GM19238 (cell line): ENCODE data around the gene CDC20B.

Experiments used
- DNase-seq: peaks from one replicate; pipeline ENCODE4 v3.0.0; 2011; ENCODE audit warnings: low spot score; ENCODE audit not compliant: insufficient read length

The CDC20B gene, protein sequence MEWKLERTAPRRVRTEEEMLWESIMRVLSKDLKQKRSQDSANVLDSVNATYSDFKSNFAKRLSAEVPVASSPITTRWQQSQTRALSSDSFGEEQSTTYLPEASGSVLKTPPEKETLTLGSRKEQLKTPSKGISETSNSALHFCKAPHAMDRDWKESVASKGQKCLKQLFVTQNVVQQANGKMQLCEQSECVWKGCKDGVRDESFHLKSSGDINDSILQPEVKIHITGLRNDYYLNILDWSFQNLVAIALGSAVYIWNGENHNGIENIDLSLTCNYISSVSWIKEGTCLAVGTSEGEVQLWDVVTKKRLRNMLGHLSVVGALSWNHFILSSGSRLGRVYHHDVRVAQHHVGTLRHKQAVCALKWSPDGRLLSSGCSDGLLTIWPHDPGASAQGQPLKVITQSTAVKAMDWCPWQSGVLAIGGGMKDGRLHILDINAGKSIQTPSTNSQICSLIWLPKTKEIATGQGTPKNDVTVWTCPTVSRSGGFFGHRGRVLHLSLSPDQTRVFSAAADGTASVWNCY

DNA sequence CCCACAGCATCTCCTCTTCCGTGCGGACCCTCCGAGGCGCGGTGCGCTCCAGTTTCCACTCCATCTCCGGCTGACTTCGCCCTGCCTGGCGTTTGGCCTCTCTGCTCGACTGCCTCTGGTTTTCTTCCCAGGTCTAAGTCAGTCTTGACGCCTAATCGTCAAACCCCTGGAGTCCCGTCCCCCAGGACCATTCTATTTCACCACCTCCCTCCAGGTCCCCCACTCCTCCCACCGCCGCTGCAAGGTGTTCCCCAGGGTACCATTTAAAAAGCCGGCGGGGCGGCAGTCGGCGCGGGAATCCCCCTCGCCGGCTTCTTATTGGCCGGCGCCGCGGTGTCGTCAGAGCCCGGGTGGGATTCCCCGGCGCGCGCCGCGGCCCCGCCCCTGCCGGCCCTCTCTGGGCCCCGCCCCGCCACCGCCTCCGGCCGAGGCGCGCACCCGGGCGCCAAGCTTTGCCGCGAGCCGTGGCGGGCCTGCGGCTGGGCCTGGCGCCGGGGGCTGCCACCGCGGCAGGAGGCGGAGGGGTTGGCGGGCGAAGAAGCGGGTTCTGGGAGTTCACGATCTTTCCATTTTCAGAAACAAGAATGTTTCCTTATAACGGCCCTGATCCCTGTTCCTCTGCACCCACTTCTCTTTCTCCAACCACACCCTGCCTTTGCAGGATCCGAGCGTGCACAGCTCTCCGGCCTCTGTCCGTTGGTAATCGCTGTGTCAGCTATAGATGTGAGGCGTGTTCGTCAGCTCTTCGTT, at the start of gene CDC20B:
Gene CDC20B (minus strand): TSS at position 241 of the 750 bp plus-strand sequence. CDS start 177 bp downstream, at position 64.
- DNase-seq, result peak; percentile 85

DNA sequence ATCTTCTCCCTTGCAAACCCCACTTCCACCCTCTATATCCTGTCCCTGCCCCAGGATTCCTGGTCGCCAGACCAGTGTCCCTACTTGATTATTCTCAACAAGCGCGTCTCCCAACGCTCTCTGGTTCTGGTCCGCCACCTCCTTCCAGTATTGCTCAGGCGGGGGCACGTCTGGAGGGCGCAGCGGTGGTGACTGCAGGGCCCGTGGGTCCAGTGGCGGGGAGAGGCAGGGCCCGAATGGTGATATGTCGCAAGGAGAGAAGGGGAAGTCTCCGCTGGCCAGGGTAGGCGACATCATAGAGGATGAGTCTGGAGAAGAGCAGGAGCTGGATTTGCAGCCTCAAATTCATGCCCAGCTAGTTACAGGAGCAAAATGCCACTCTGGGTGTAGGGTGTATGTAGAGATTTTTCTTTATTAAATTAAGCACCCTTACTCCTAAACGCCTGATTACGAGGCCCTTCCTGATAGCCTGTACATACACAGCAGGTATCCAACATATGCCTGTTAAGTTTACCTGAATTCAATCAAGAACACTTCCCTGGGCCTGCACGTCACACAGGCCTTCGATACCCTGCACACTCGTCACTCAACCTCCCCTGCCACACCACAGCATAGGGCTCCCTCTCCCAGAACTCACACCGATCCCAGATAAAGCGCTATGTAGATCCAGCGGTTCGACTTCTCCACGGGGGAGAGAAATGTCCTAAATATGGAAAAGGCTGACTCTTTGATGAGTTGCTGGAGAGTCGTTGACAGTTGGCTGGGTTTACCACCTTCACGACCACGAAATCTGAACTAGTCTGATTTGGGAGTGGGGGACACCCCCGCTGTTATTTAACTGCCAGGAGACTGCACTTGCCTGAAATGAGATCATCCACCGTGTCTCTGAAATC, 49.4 kb upstream of the CDC20B start:
- no peak for DNase-seq

DNA sequence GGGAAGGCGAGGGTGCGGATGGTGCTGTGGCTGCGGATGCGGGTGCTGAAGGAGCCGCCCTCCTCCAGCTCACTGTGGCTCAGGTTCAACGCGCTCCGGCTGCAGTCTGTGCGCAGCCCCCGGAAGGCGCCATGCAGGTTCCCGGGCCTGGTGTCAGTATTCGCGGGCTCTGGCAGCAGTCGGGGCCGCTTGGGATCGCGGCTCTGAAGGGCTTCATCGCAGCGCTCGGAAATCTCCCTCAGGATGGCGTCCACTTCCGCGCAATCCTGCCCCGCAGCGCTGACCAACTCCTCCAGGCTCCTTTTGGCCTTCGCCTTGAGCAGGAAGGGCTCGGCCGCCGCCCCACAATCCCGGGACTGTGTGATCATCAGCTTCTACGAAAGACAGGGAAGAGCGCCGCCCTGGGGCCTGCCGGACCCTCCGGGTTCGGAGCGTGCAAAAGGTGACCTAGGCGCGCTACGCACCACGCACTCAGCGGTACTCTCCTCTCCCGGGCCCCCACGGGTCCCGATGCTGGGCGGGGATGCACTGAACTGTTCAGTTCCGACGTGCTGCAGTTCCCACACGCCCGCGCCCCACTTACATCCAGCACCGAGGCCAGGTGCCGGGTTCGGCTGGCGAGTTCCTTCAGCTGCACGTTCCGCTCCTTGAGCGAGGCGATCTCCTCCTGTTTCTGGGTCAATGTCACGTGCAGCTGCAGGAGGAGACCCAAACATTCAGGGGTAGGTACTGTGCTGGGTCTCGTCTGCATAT, 47.6 kb upstream of the CDC20B start:
- DNase-seq, result no peak

DNA sequence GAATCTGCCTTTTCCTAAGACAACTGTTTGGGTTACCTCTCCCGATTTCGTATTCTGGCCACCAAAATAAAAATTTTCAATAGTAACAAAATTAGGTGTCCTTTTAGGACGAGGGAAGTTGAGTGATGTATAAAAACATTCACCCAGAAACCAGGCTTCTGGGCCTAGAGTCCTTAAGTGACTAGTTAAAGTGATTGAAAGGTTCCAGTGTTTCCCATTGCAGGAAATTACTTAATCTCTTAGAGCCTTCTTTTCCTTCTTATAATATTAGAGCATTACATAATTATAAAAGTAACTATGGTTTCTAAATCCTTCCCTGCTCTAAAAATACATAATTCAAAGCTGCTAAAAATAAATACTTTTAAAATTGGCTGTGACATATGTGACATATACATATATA, 46.8 kb upstream of the CDC20B start:
- no peak for DNase-seq

DNA sequence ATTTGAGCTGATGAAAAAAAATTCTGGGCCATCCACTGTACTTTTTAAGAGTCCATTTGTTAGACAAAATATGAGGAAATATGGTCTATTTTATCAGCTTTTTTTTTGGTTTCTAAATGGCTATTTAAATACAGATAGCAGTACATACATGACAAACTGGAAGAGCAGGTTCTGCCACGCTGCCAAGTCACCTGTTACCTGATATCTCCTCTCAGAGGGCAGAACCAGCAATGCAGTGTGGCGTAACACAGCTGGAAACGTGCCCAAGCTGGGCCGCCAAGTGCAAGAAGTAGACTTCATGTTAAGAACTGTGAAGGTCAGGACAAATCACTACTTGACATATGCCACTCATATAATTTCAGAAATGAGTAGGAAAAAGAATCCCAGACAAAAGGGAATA, 46.0 kb upstream of the CDC20B start:
- DNase-seq, result no peak

DNA sequence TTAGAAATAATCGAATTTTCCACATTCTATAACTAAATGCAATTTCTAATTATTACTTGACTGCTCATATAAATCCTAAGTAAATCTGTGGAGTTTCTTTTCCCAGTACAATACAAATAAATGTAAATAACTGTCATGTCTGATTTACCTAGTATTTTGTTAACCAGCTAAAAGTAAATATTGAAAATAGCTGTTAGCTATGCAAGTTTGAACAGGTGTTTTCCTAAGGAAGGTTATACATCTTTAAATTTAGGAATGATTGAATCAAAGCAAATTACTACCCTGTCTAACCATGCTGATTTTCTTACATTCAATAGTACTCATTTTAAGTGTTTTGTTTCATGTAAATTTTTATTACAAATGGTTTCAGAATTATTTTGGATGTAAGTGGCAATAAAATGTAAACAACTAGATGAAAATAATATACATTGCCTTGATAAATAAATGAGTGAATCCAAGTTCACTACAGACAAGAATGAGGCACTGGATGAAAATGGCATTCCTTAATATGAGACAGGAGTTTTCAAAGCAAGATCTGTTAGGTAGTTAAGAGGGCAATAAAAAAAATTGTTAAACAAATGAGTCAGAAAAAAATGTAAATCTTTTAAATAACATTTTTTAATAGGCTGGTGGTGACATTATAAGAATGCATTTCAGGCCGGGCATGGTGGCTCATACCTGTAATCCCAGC, 38.4 kb upstream of the CDC20B start:
- DNase-seq, result no peak

DNA sequence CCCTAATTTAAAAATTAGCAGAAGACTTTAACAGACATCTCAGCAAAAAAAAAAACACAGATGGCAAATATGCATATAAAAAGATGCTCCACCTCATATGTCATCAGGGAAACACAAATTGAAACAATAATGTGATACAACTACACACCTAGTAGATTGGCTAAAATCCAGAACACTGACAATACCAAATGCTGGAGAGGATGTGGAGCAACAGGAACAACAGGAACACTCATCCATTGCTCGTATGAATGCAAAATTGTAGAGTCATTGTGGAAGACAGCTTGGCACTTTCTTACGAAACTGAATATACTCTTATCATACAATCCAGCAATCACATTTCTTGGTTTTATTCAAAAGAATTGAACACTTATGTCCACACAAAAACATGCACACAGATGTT, 32.0 kb upstream of the CDC20B start:
- DNase-seq, result no peak

DNA sequence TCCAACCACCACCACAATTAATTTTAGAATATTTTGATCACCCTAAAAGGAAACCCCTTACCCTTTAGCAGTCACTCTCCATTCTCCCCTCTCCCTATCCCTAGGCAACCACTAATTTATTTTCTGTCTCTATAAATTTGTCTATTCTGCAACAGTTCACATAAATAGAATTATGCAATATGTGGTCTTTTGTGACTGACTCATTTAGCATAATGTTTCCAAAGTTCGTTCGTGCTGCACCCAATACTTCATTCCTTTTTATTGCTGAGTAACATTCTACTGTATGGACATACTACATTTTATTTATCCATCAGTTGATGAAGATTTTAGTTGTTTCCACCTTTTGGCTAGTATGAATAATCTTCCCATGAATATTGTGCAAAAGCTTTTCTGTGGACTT, 18.2 kb upstream of the CDC20B start:
- no peak for DNase-seq

DNA sequence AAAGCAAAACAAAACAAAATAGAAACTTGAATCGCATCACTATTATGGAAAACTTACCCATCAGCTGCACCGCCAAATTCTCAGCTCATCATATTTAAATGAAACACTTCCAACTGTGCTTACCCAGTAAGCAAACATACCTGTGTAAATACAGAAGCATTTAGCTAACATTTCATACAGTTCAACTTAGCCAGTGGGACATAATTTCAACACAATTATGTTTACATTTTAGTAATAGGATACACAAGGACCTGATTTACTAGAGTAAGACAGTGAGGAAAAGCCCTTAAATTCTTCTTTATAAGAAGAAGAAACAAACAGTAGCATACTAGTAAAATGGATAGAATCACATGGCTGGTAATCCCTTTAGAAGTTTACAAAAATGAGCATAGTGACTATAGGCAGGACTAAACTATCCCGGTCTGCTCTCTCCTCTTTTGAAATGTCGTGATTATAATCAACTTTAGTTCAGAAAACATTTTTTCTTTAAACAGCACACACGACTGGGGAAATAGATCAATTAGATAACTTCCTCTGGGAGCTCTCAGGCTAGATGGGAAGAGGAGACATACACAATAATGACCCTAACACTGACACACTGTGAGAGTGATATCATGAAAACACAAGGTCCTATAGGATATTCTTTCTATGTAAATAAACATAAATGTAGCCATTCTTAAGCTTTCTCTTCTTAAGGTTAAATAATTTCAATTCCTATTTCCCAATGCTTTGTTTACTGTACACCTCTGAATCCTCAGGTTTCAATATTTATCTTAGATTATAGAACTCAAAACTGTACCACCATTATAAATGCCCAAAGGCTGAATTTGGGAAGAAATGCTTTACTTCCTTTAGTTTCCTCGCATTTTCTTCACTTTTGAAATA, 15.9 kb upstream of the CDC20B start:
- no peak for DNase-seq

DNA sequence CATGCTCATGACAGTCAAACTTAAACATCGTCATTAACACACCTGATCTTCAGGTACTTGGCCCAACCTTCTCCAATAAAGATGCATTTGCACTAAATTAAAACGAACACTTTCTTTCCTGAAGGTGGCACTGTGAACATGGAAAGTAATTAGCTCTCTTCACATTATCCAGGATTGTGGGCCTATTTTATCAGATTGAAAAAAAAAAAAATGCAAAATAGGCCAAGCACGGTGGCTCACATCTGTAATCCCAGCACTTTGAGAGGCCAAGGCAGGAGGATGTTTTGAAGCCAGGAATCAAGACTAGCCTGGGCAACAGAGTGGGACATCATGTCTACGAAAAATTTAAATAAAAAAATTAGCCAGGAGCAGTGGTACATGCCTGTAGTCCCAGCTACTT, 14.4 kb upstream of the CDC20B start:
- no peak for DNase-seq

DNA sequence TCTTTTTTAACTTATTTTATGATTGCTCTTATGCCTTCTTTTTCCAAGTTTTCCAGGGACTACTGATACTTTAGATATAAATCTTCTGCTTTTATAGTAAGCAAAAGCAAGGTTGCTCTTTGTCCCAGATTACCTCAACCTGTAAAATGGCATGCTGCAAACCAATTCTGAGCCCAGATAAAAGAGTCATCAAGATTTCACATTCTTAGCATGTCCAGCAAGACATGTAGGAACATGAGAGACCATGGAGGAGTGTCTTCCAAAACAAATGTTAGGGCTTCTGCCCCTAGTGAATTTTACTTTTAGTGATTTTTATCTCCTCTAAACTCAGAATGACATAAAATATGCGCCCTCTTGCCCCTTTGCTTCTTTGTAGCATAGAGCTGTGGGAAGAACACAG, 7.0 kb upstream of the CDC20B start:
- no peak for DNase-seq

DNA sequence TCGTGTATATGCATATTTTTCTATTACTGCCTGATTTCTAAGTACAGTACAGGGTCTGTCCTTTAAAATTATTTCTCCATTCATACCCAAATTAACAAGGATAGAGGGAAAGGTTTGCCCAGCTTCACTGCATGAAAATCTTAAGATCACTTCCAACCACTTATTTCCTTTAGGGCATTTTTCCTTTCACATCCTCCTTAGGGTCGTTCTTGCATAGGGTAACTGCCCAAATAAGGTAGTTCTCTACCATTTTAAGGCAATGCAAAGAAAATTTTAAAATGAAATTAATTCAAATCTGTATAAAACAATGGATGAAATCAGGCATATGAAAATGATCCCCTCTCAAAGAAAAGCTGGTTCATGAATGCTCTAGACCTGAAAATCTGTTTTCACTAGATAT, 4.1 kb upstream of the CDC20B start:
- DNase-seq, result no peak

DNA sequence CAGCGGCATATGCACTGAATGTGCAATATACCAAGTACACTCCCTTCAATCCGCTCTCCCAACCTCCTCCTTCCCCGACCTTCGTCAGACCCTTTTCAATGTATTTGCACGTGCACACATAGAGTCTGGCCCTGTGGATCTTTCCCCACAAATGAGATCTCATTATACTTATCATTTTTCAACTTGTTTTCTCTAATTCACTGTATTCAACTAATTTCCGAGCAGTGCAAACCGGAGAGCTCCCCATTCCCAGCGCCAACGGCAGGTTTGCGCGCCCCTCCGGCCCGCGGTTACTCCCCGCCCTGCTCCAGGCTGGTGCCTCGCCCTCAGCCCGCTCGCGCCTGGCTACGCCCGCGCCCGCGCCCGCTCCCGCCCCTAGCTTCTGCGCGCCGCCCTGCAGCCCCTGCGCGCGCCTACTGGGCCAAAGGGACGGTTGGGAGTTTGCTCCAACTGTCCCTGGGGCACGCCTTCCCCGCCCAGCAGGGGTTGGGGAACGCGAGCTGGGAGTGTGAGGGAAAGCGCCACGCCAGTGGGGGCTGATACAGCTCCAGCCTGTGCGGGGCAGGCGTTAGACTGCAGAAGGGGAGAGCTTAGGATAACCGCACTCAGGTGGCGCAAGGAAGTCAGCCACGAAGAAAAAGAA, 3.3 kb upstream of the CDC20B start:
- no peak for DNase-seq

DNA sequence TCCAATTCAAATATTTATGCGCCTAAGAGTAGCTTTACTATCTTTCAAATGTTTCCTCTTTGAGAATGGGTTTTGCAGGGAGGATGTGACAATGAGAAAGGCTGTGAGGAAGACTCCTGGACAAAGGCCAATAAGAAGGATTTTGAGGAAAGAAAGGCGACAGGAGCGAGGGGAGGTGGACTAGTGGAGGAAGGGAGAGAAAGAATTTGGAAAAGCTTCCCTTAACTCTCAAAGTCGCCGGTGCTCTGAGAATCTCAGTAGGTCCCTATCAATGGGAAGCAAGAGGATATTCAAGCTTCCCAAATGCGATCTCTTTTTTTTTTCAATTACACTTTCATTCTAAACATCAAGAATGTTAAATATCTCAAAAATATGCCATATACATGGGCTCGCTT, 2.8 kb upstream of the CDC20B start:
- DNase-seq, result no peak

DNA sequence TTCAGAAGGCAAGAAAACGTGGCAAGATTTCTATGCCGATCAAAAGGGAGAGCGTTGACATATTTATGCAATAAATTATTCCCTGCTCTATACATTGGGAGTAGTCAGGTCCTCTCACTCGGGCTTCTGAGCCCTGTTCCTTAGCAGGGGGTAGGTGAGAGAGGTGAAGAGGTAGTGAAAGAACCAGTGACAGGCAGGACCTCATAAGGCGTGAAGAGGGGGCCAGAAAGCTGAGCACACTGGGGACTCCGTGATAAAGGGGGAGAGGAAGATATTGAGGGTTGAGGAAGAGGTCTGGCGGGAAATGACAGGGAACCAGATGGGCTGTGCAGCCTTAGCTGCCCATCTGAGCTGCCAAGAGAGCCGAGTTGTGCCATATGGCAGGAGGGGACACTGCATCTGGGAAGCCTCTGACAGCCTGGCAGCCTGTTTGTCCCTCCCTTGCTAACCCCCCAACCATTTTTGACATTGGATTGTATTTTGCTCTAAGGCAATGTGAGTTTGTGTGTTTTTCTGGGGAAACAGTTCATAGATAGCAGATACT, 782 bp upstream of the CDC20B start:
- no peak for DNase-seq

DNA sequence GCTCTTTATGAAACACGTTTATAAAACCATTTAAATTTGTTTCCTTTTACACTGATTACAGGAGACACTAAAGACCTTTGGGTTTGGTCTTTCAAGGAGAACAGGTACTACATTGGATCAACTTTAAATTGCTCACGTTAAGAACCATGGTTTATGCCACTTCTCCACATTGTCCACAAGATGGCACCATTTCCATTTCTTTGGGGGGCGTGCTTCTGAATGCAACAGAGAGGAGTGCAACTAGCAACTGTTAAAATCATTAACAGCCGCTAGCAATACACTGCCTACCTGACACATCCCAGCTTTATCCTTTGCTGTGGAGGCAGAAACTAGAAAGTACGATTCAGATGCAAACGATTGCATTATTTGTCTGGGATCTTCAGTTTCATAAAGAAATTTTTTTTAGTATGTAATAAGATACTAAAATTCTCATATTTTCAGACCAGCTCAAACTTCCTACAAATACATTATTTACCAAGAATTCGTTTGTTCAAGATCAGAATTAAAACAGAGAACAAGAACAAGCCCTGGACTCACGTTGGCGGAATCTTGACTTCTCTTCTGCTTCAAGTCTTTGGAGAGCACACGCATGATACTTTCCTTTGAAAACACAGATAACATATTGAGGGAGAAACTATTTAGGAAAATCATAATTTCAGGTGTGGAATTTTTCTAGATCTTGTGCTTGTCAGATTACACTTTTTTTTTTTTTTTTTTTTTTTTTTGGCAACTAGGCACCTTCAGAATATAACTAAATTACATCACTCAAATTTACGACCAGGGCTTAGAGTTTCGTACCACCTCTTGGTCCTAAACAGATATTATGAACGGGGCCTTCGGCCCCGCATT, 702 bp downstream of the CDC20B start:
- peak; percentile 52 for DNase-seq

DNA sequence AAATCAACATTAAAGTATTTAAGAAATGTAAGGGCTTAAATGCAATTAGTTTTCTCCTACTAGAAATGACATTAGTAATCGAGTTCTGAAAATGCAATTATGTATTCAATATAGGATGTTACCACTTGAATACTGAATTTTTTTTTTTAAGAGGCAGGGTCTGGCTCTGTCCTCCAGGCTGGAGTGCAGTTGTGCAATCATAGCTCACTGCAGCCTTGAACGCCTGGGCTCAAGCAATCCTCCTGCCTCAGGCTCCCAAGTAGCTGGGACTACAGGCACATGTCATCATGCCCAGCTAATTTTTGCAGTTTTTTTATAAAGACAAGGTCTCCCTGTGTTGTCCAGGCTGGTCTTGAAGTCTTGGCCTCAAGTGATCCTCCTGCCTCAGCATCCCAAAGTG, 1.5 kb downstream of the CDC20B start:
- DNase-seq, result no peak

DNA sequence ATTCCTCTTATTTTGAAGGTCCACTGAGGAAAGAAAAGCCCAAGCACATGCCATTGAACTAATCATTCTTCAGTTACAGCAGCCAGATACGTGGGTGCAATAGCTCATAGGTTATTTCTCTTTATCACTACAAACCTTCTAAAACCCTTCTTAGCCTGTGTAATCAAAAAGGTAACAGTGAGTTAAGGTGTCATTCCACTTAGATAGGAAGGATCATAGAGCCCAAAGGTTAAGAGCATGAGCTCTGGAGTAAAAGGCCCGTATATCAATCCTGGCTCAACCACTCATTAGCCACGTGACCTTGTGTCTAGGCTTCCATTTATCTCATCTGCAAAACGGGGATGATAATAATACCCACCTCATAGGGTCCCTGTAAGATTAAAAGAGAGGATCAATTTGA, 10.3 kb downstream of the CDC20B start:
- DNase-seq, result no peak
